SK-N-SH (cell line): ENCODE measurements around the gene AHNAK2. TPM values are rescaled to one million over a fixed set of nuclear protein-coding genes. Genes with fewer than 3 reads are reported as not detected.

ENCODE experiments used
- CTCF ChIA-PET: fragments of 300-600, 350-600 bp; formaldehyde crosslinking; extraction: SDS; loops from one replicate; lab custom pipeline; 2021; lab: Yijun Ruan, JAX
- POLR2A ChIA-PET: fragments of 350-600 bp; sonication (Branson Sonifier 250); formaldehyde crosslinking; extraction: SDS; loops from one replicate; lab custom pipeline; 2020; ENCODE audit warnings: antibody characterized with exemption, inconsistent platforms; lab: Yijun Ruan, JAX
- DNase-seq: peaks from one replicate; pipeline ENCODE4 v3.0.0; 2012
- H2AFZ ChIP-seq: fragments of 200-600 bp; sonication (generic); 2 replicates; pipeline ENCODE4 v1.8.1; 2016; ENCODE audit warnings: antibody characterized with exemption, mild to moderate bottlenecking, low read depth
- H3F3A ChIP-seq: fragments of 200-600 bp; sonication (generic); replicated peaks from 2 replicates; pipeline ENCODE3; 2016; ENCODE audit warnings: antibody characterized with exemption, mild to moderate bottlenecking; ENCODE audit not compliant: insufficient read depth
- H3K27ac ChIP-seq, 2 experiments: fragments of 200-500 bp in 1 of 2; fragments of 200-600 bp in 1 of 2; sonication (Bioruptor generic) in 1 of 2; sonication (generic), shearing (Covaris generic) in 1 of 2; 2 replicates each; pipeline versions ENCODE4 v1.5.1 to v1.6.1; 2014 to 2016; ENCODE audit warnings: low read depth in 2 of 2, inconsistent platforms in 1 of 2, low read length in 1 of 2, mild to moderate bottlenecking in 1 of 2, mixed read lengths in 1 of 2
- H3K27me3 ChIP-seq: fragments of 200-600 bp; sonication (generic), shearing (Covaris generic); 2 replicates; pipeline ENCODE4 v1.6.1; 2016; ENCODE audit warnings: mixed run types; ENCODE audit not compliant: insufficient read depth
- H3K36me3 ChIP-seq, 2 experiments: fragments of 200-500 bp in 1 of 2; fragments of 200-600 bp in 1 of 2; sonication (Bioruptor generic) in 1 of 2; sonication (generic) in 1 of 2; replicated peaks in 1 of 2; 2 replicates each; pipeline versions ENCODE3 to v1.5.1; 2014 to 2016; ENCODE audit warnings: low read length in 1 of 2, mild to moderate bottlenecking in 1 of 2; ENCODE audit not compliant: insufficient read depth in 2 of 2, control insufficient read depth in 1 of 2
- H3K4me1 ChIP-seq, 2 experiments: fragments of 200-500 bp in 1 of 2; fragments of 200-600 bp in 1 of 2; sonication (Bioruptor generic) in 1 of 2; sonication (generic), shearing (Covaris generic) in 1 of 2; 2 replicates each; pipeline versions ENCODE4 v1.5.1 to v1.6.1; 2014 to 2016; ENCODE audit warnings: low read depth in 1 of 2, low read length in 1 of 2, mixed run types in 1 of 2; ENCODE audit not compliant: insufficient read depth in 2 of 2, control insufficient read depth in 1 of 2
- H3K4me2 ChIP-seq: fragments of 200-600 bp; sonication (generic), shearing (Covaris generic); 2 replicates; pipeline ENCODE4 v1.6.1; 2017; ENCODE audit warnings: mixed run types
- H3K4me3 ChIP-seq, 2 experiments: fragments of 200-500 bp in 1 of 2; fragments of 200-600 bp in 1 of 2; sonication (Bioruptor generic) in 1 of 2; sonication (generic), shearing (Covaris generic) in 1 of 2; 2 replicates each; pipeline versions ENCODE4 v1.5.1 to v1.8.1; 2014 to 2016; ENCODE audit warnings: low read depth in 2 of 2, inconsistent platforms in 1 of 2, low read length in 1 of 2, mild to moderate bottlenecking in 1 of 2, mixed read lengths in 1 of 2, moderate library complexity in 1 of 2
- H3K79me2 ChIP-seq: fragments of 200-600 bp; sonication (generic); 2 replicates; pipeline ENCODE4 v1.8.1; 2017; ENCODE audit warnings: mild to moderate bottlenecking; ENCODE audit not compliant: insufficient read depth
- H3K9ac ChIP-seq: fragments of 200-600 bp; sonication (generic); 2 replicates; pipeline ENCODE4 v1.6.1; 2017; ENCODE audit warnings: mixed run types
- H3K9me2 ChIP-seq: fragments of 200-600 bp; sonication (generic); 2 replicates; pipeline ENCODE4 v1.6.1; 2017; ENCODE audit warnings: mixed run types
- H3K9me3 ChIP-seq: fragments of 200-600 bp; sonication (generic); 2 replicates; pipeline ENCODE4 v1.6.1; 2017; ENCODE audit warnings: mixed run types, mild to moderate bottlenecking, moderate library complexity
- H4K20me1 ChIP-seq: fragments of 200-600 bp; sonication (generic); 2 replicates; pipeline ENCODE4 v1.6.1; 2017; ENCODE audit warnings: mild to moderate bottlenecking, mixed run types; ENCODE audit not compliant: insufficient read depth
- CHD2 ChIP-seq: fragments of 150-350 bp; IDR thresholded peaks from 2 replicates; pipeline ENCODE4 v1.6.1; 2018; ENCODE audit warnings: low read length; ENCODE audit not compliant: partially characterized antibody
- EZH2phosphoT487 ChIP-seq: fragments of 200-600 bp; sonication (generic); IDR thresholded peaks from 2 replicates; pipeline ENCODE4 v1.6.1; 2017; ENCODE audit warnings: low read depth, mixed run types, mild to moderate bottlenecking, antibody characterized with exemption, moderate library complexity, borderline replicate concordance
- FOSL2 ChIP-seq: IDR thresholded peaks from 2 replicates; pipeline ENCODE4 v1.4.0; 2012; ENCODE audit warnings: low read depth, mild to moderate bottlenecking, moderate library complexity, borderline replicate concordance
- GABPA ChIP-seq: IDR thresholded peaks from 2 replicates; pipeline ENCODE4 v1.4.0; 2012; ENCODE audit warnings: low read depth, mild to moderate bottlenecking
- GATA2 ChIP-seq: sonication (generic); formaldehyde crosslinking; IDR thresholded peaks from 2 replicates; pipeline ENCODE4 v1.5.0; 2020; ENCODE audit warnings: mild to moderate bottlenecking, missing genetic modification reagents
- MEF2A ChIP-seq: IDR thresholded peaks from 2 replicates; pipeline ENCODE4 v1.4.0; 2012; ENCODE audit warnings: low read depth, borderline replicate concordance
- MXI1 ChIP-seq: IDR thresholded peaks from 2 replicates; pipeline ENCODE4 v1.6.1; 2012; ENCODE audit warnings: mild to moderate bottlenecking, low read depth, low read length, improper control_type of control experiment
- NRF1 ChIP-seq: IDR thresholded peaks from 2 replicates; pipeline ENCODE4 v1.6.1; 2012; ENCODE audit warnings: low read depth, mild to moderate bottlenecking, low read length
- RCOR1 ChIP-seq: fragments of 150-350 bp; IDR thresholded peaks from 2 replicates; pipeline ENCODE4 v1.6.1; 2017; ENCODE audit warnings: antibody characterized with exemption, low read length
- RFX5 ChIP-seq: IDR thresholded peaks from 2 replicates; pipeline ENCODE4 v1.6.1; 2012; ENCODE audit warnings: mild to moderate bottlenecking, improper control_type of control experiment, low read length
- SIN3A ChIP-seq: IDR thresholded peaks from 2 replicates; pipeline ENCODE4 v1.6.1; 2012; ENCODE audit warnings: low read depth, mild to moderate bottlenecking, low read length, moderate library complexity, borderline replicate concordance
- TCF12 ChIP-seq: IDR thresholded peaks from 2 replicates; pipeline ENCODE4 v1.4.0; 2012
- TEAD4 ChIP-seq: IDR thresholded peaks from 2 replicates; pipeline ENCODE4 v1.4.0; 2012; ENCODE audit warnings: mild to moderate bottlenecking, borderline replicate concordance; ENCODE audit not compliant: insufficient read depth
- YY1 ChIP-seq: IDR thresholded peaks from 2 replicates; pipeline ENCODE4 v1.4.0; 2012; ENCODE audit warnings: low read depth, mild to moderate bottlenecking
- WGBS: methylation state at CpG from one replicate; pipeline ENCODE4 v1.1.6; 2017; ENCODE audit warnings: low lambda C conversion rate; 5-methylcytosine and 5-hydroxymethylcytosine counted together
- polyA plus RNA-seq, 3 experiments: library from polyadenylated mRNA; depleted of rRNA; stranded (reverse); fragments of >200 nt; gene quantifications; 2 replicates each; pipeline ENCODE4 v1.2.3, GENCODE V29; 2012
- TF ChIP-seq, protein P1 (sequence below): fragments of 200-600 bp; sonication (generic); IDR thresholded peaks from 2 replicates; pipeline ENCODE4 v1.6.1; 2017; ENCODE audit warnings: antibody characterized with exemption, mild to moderate bottlenecking, moderate library complexity
- TF ChIP-seq, protein P2 (sequence below): fragments of 150-350 bp; IDR thresholded peaks from 2 replicates; pipeline ENCODE4 v1.6.1; 2016; ENCODE audit warnings: mild to moderate bottlenecking, low read depth, low read length
- TF ChIP-seq, protein P3 (sequence below): IDR thresholded peaks from 2 replicates; pipeline ENCODE4; 2012
- TF ChIP-seq, protein P4 (sequence below): IDR thresholded peaks from 2 replicates; pipeline ENCODE4 v1.6.1; 2012; ENCODE audit warnings: mild to moderate bottlenecking, low read depth, low read length, moderate library complexity
- TF ChIP-seq, protein P5 (sequence below): IDR thresholded peaks from 2 replicates; pipeline ENCODE4 v1.4.0; 2012; ENCODE audit warnings: low read depth
- TF ChIP-seq, protein P6 (sequence below): fragments of 150-350 bp; IDR thresholded peaks from 2 replicates; pipeline ENCODE4 v1.6.1; 2017; ENCODE audit warnings: antibody characterized with exemption, low read length, low read depth, borderline replicate concordance
- TF ChIP-seq, protein P7 (sequence below): IDR thresholded peaks from 2 replicates; pipeline ENCODE4 v1.4.0; 2012; ENCODE audit warnings: low read depth, borderline replicate concordance

AHNAK2 gene
- polyA plus RNA-seq, 1 of the 3 experiments (the other 2 are of a cell fraction), result 33.5 TPM

DNA sequence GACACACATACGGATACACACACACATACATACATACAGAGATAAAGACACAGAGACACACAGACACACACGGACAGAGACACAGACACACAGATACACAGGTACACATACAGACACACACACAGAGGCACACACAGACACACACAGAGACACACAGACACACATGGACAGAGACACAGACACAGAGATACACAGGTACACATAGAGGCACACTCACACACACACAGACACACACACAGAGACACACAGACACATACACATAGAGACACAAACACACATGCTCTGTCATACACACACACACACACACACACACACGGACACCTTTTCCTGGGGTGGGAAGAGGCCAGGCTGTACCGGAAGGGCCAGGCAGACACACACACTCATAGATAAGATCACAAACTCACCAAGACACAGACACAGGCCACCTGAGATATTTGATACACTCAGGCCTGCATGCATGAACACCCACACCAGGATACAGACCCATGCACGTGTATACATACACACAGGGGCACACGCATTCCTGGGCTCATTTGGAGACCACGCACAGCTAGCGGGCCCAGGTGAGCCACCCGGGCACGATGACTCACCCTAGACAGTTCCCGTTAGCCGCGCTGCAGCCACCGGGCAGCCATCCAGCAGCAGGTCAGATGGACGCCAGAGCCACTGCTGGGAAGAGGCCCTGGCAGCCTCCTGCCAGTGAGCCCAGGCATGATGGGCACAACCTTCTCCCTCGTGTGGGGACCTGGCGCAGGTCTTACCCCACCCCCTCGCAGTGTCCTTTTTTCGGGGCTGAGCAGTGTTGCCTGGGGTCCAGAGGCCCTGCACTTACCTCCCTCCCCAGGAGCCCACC, 1.8 kb upstream of the AHNAK2 start:
- no peaks in the 10 kb centered on the region for H3K36me3 ChIP-seq
- peak; percentile 81 for DNase-seq
- ChIA-PET POLR2A (no interaction called here), CTCF (interaction anchor here (0.6 to 2.6 kb wide), 3 partner anchors 64 to 110 kb away, joined by 3 to 17 read pairs (median 5); no protein-coding TSS in a partner anchor)
- 14% methylated on average over 13 of the region's 19 CpGs for WGBS
- no peak overlapping the region for H3K4me3 ChIP-seq
- H3K4me2 ChIP-seq, result peak overlapping the region; percentile 11; the same call in 1 of the 2 replicates
- peak overlapping the region in 1 of 2 experiments; percentile 95; a peak in 2 of 4 replicates for H3K27ac ChIP-seq
- H3K4me1 ChIP-seq, result peaks cover 9 to 79% of the 10 kb centered on the region in 2 experiments; a peak in 3 of 4 replicates
- H3K9me3 ChIP-seq, result no peaks in the 10 kb centered on the region
- H4K20me1 ChIP-seq, result no peaks in the 10 kb centered on the region
- no peaks in the 10 kb centered on the region for H3K9me2 ChIP-seq
- H2AFZ ChIP-seq, result no peak overlapping the region
- no peaks in the 10 kb centered on the region for H3K27me3 ChIP-seq
- no peak overlapping the region for H3K9ac ChIP-seq
- peaks cover 20% of the 10 kb centered on the region; the same call in 1 of the 2 replicates for H3K79me2 ChIP-seq
- peaks cover 11% of the 10 kb centered on the region for H3F3A ChIP-seq
- TF ChIP-seq MEF2A, result no peak
- TF ChIP-seq CHD2, result peak; percentile 51
- no peak for TF ChIP-seq EZH2phosphoT487
- TF ChIP-seq, protein P1, sequence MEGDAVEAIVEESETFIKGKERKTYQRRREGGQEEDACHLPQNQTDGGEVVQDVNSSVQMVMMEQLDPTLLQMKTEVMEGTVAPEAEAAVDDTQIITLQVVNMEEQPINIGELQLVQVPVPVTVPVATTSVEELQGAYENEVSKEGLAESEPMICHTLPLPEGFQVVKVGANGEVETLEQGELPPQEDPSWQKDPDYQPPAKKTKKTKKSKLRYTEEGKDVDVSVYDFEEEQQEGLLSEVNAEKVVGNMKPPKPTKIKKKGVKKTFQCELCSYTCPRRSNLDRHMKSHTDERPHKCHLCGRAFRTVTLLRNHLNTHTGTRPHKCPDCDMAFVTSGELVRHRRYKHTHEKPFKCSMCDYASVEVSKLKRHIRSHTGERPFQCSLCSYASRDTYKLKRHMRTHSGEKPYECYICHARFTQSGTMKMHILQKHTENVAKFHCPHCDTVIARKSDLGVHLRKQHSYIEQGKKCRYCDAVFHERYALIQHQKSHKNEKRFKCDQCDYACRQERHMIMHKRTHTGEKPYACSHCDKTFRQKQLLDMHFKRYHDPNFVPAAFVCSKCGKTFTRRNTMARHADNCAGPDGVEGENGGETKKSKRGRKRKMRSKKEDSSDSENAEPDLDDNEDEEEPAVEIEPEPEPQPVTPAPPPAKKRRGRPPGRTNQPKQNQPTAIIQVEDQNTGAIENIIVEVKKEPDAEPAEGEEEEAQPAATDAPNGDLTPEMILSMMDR, result no peak
- no peak for TF ChIP-seq RFX5
- TF ChIP-seq, protein P2, sequence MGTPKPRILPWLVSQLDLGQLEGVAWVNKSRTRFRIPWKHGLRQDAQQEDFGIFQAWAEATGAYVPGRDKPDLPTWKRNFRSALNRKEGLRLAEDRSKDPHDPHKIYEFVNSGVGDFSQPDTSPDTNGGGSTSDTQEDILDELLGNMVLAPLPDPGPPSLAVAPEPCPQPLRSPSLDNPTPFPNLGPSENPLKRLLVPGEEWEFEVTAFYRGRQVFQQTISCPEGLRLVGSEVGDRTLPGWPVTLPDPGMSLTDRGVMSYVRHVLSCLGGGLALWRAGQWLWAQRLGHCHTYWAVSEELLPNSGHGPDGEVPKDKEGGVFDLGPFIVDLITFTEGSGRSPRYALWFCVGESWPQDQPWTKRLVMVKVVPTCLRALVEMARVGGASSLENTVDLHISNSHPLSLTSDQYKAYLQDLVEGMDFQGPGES, result no peak
- TF ChIP-seq SIN3A, result peak; percentile 30; the same call in 1 of the 2 replicates
- TF ChIP-seq, protein P3, sequence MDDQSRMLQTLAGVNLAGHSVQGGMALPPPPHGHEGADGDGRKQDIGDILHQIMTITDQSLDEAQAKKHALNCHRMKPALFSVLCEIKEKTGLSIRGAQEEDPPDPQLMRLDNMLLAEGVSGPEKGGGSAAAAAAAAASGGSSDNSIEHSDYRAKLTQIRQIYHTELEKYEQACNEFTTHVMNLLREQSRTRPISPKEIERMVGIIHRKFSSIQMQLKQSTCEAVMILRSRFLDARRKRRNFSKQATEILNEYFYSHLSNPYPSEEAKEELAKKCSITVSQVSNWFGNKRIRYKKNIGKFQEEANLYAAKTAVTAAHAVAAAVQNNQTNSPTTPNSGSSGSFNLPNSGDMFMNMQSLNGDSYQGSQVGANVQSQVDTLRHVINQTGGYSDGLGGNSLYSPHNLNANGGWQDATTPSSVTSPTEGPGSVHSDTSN, result peak; percentile 51
- TF ChIP-seq TCF12, result peak; percentile 84
- peak; percentile 83; the same call in 1 of the 2 replicates for TF ChIP-seq FOSL2
- peak; percentile 76 for TF ChIP-seq GATA2 (CRISPR knock-in tag)
- TF ChIP-seq, protein P4, sequence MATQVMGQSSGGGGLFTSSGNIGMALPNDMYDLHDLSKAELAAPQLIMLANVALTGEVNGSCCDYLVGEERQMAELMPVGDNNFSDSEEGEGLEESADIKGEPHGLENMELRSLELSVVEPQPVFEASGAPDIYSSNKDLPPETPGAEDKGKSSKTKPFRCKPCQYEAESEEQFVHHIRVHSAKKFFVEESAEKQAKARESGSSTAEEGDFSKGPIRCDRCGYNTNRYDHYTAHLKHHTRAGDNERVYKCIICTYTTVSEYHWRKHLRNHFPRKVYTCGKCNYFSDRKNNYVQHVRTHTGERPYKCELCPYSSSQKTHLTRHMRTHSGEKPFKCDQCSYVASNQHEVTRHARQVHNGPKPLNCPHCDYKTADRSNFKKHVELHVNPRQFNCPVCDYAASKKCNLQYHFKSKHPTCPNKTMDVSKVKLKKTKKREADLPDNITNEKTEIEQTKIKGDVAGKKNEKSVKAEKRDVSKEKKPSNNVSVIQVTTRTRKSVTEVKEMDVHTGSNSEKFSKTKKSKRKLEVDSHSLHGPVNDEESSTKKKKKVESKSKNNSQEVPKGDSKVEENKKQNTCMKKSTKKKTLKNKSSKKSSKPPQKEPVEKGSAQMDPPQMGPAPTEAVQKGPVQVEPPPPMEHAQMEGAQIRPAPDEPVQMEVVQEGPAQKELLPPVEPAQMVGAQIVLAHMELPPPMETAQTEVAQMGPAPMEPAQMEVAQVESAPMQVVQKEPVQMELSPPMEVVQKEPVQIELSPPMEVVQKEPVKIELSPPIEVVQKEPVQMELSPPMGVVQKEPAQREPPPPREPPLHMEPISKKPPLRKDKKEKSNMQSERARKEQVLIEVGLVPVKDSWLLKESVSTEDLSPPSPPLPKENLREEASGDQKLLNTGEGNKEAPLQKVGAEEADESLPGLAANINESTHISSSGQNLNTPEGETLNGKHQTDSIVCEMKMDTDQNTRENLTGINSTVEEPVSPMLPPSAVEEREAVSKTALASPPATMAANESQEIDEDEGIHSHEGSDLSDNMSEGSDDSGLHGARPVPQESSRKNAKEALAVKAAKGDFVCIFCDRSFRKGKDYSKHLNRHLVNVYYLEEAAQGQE, result no peak
- TF ChIP-seq RCOR1, result peak; percentile 61; the same call in 1 of the 2 replicates
- TF ChIP-seq TEAD4, result no peak
- TF ChIP-seq, protein P5, sequence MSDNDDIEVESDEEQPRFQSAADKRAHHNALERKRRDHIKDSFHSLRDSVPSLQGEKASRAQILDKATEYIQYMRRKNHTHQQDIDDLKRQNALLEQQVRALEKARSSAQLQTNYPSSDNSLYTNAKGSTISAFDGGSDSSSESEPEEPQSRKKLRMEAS, result peak; percentile 79
- TF ChIP-seq, protein P6, sequence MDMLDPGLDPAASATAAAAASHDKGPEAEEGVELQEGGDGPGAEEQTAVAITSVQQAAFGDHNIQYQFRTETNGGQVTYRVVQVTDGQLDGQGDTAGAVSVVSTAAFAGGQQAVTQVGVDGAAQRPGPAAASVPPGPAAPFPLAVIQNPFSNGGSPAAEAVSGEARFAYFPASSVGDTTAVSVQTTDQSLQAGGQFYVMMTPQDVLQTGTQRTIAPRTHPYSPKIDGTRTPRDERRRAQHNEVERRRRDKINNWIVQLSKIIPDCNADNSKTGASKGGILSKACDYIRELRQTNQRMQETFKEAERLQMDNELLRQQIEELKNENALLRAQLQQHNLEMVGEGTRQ, result no peak
- TF ChIP-seq, protein P7, sequence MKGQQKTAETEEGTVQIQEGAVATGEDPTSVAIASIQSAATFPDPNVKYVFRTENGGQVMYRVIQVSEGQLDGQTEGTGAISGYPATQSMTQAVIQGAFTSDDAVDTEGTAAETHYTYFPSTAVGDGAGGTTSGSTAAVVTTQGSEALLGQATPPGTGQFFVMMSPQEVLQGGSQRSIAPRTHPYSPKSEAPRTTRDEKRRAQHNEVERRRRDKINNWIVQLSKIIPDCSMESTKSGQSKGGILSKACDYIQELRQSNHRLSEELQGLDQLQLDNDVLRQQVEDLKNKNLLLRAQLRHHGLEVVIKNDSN, result no peak
- TF ChIP-seq GABPA, result no peak
- TF ChIP-seq YY1, result no peak
- peak; percentile 49; the same call in 1 of the 2 replicates for TF ChIP-seq MXI1
- no peak for TF ChIP-seq NRF1
